Mesenchymal stem cell (in vitro differentiated cells and primary cell): ENCODE measurements around the gene MANSC1.
A peak's percentile ranks its signal among the peaks of the same experiment; 100 is the strongest.

Experiments
- DNase-seq: peaks from one replicate; pipeline ENCODE4 v3.0.0-alpha.2; 2013
- H2AFZ ChIP-seq: one replicate; pipeline ENCODE4 v1.6.1; 2013; ENCODE audit warnings: low read depth, mild to moderate bottlenecking, control low read depth, inconsistent platforms, low read length, moderate library complexity
- H2AK5ac ChIP-seq: 2 replicates; pipeline ENCODE4 v1.6.1; 2013; ENCODE audit warnings: low read length, moderate library complexity, mild to moderate bottlenecking, inconsistent platforms; ENCODE audit not compliant: severe bottlenecking
- H2BK120ac ChIP-seq: one replicate; pipeline ENCODE4 v1.6.1; 2013; ENCODE audit warnings: low read depth, mild to moderate bottlenecking, inconsistent platforms, low read length, moderate library complexity
- H2BK12ac ChIP-seq, 2 experiments: one replicate each; pipeline ENCODE4 v1.6.1; 2013; ENCODE audit warnings: inconsistent platforms in 2 of 2, low read length in 2 of 2, mild to moderate bottlenecking in 2 of 2, moderate library complexity in 2 of 2, control low read depth in 1 of 2
- H2BK15ac ChIP-seq: one replicate; pipeline ENCODE4 v1.6.1; 2013; ENCODE audit warnings: mild to moderate bottlenecking, low read depth, inconsistent platforms; ENCODE audit not compliant: poor library complexity, severe bottlenecking
- H2BK5ac ChIP-seq: 2 replicates; pipeline ENCODE4 v1.6.1; 2013; ENCODE audit warnings: low read depth, mild to moderate bottlenecking, low read length, control low read depth, inconsistent platforms; ENCODE audit not compliant: poor library complexity, severe bottlenecking
- H3K14ac ChIP-seq, 2 experiments: one replicate each; pipeline ENCODE4 v1.6.1; 2013; ENCODE audit warnings: inconsistent platforms in 2 of 2, low read length in 2 of 2, control low read depth in 1 of 2, mild to moderate bottlenecking in 1 of 2, moderate library complexity in 1 of 2
- H3K18ac ChIP-seq, 2 experiments: one replicate each; pipeline ENCODE4 v1.6.1; 2013; ENCODE audit warnings: inconsistent platforms in 2 of 2, low read length in 2 of 2, control low read depth in 1 of 2, low read depth in 1 of 2, mild to moderate bottlenecking in 1 of 2
- H3K23ac ChIP-seq, 2 experiments: one replicate each; pipeline ENCODE4 v1.6.1; 2013; ENCODE audit warnings: inconsistent platforms in 2 of 2, low read length in 2 of 2, mild to moderate bottlenecking in 2 of 2, moderate library complexity in 2 of 2, control low read depth in 1 of 2
- H3K27ac ChIP-seq: 2 replicates; pipeline ENCODE4 v1.5.1; 2013; ENCODE audit warnings: mild to moderate bottlenecking, moderate library complexity, low read length, control low read depth, inconsistent platforms; ENCODE audit not compliant: poor library complexity, severe bottlenecking
- H3K27me3 ChIP-seq, 2 experiments: 2 replicates each; pipeline versions ENCODE4 v1.6.1 to v1.7.0; 2013; ENCODE audit warnings: low read length in 2 of 2, mild to moderate bottlenecking in 2 of 2, moderate library complexity in 2 of 2, control low read depth in 1 of 2, inconsistent platforms in 1 of 2; ENCODE audit not compliant: control insufficient read depth in 1 of 2, insufficient read depth in 1 of 2
- H3K36me3 ChIP-seq, 2 experiments: 2 replicates each; pipeline versions ENCODE4 v1.6.1 to v1.7.0; 2013; ENCODE audit warnings: low read length in 2 of 2, control low read depth in 1 of 2, inconsistent platforms in 1 of 2, low read depth in 1 of 2, mild to moderate bottlenecking in 1 of 2; ENCODE audit not compliant: insufficient read depth in 2 of 2, control insufficient read depth in 1 of 2
- H3K4ac ChIP-seq, 2 experiments: one replicate each; pipeline ENCODE4 v1.6.1; 2013; ENCODE audit warnings: inconsistent platforms in 2 of 2, low read length in 2 of 2, mild to moderate bottlenecking in 2 of 2, moderate library complexity in 2 of 2, control low read depth in 1 of 2, low read depth in 1 of 2
- H3K4me1 ChIP-seq: 2 replicates; pipeline ENCODE4 v1.6.1; 2013; ENCODE audit warnings: low read depth, low read length, control low read depth; ENCODE audit not compliant: control insufficient read depth, insufficient read depth
- H3K4me2 ChIP-seq: 2 replicates; pipeline ENCODE4 v1.6.1; 2013; ENCODE audit warnings: low read length, mild to moderate bottlenecking, inconsistent platforms; ENCODE audit not compliant: poor library complexity, severe bottlenecking
- H3K4me3 ChIP-seq, 2 experiments: 2 replicates each; pipeline versions ENCODE4 v1.5.1 to v1.7.0; 2013; ENCODE audit warnings: low read length in 2 of 2, mild to moderate bottlenecking in 2 of 2, control low read depth in 1 of 2, low read depth in 1 of 2; ENCODE audit not compliant: insufficient read depth in 1 of 2
- H3K79me1 ChIP-seq: replicated peaks from 2 replicates; pipeline ENCODE4 v1.6.1; 2013; ENCODE audit warnings: mild to moderate bottlenecking, control low read depth, low read length, inconsistent platforms; ENCODE audit not compliant: poor library complexity, severe bottlenecking
- H3K9ac ChIP-seq: 2 replicates; pipeline ENCODE4 v1.7.0; 2013; ENCODE audit warnings: mild to moderate bottlenecking, low read length, moderate library complexity
- H3K9me3 ChIP-seq: 2 replicates; pipeline ENCODE4 v1.7.0; 2013; ENCODE audit warnings: mild to moderate bottlenecking, low read length; ENCODE audit not compliant: control insufficient read depth
- H4K8ac ChIP-seq: one replicate; pipeline ENCODE4 v1.6.1; 2013; ENCODE audit warnings: inconsistent platforms, mild to moderate bottlenecking, low read length, moderate library complexity
- H4K91ac ChIP-seq: one replicate; pipeline ENCODE4 v1.6.1; 2013; ENCODE audit warnings: mild to moderate bottlenecking, low read length, inconsistent platforms
- WGBS: methylation state at CpG from one replicate; pipeline ENCODE4 v1.1.7; 2013; ENCODE audit warnings: mixed read lengths; 5-methylcytosine and 5-hydroxymethylcytosine counted together

MANSC1 gene

DNA sequence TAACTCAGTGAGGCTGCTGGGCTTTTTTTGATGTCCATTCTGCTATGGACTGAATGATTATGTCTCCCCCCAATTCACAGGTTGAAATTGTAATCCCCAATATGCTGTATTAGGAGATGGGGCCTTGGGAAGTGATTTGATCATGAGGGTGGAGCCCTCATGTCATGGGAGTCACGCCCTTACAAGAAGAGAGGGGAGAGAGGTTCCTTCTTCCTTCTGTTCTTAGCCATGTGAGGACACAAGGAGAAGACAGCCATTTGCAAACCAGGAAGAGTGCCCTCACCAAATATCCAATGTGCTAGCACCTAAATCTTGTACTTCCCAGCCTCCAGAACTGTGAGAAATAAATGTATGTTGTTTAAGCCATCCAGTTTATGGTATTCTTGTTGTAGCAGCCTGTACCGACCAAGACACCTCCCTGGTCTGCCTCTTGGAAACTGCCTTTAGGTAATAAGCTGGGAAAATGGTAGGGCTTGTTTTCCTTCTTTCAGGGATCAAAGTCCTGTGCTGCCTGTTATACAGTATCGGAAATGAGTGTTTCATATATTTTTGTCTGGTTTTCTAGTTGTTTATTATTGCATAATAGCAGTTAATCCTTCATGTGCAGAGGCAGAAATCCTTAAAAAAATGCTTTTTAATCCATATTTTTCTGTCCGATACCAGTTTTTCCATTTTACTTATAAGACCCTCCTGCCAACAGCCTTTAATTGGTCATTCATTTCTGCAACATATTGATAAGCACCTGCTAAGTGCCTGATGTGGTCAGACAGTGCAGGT, 23.1 kb upstream of the MANSC1 start:
- no peaks in the 10 kb centered on the region for H3K4me1 ChIP-seq
- H3K4me3 ChIP-seq: no peak overlapping the region
- no peak overlapping the region for H3K27ac ChIP-seq
- no peak overlapping the region for H2BK12ac ChIP-seq
- no peaks in the 10 kb centered on the region for H3K9me3 ChIP-seq
- no peak overlapping the region for H3K18ac ChIP-seq
- WGBS: 93% methylated on average over 4 of the region's 4 CpGs
- H2AK5ac ChIP-seq: no peak overlapping the region
- H2BK120ac ChIP-seq: no peak overlapping the region
- no peaks in the 10 kb centered on the region for H3K79me1 ChIP-seq
- H2BK15ac ChIP-seq: no peak overlapping the region
- peaks cover 6 to 14% of the 10 kb centered on the region in 2 experiments for H3K36me3 ChIP-seq
- no peak overlapping the region for H3K4me2 ChIP-seq
- DNase-seq: no peak
- H3K14ac ChIP-seq: no peak overlapping the region
- H3K4ac ChIP-seq: no peak overlapping the region
- H2BK5ac ChIP-seq: no peak overlapping the region
- H4K8ac ChIP-seq: no peak overlapping the region
- no peak overlapping the region for H3K23ac ChIP-seq
- no peak overlapping the region for H4K91ac ChIP-seq
- H2AFZ ChIP-seq: peak overlapping the region; percentile 51
- no peak overlapping the region for H3K9ac ChIP-seq
- no peaks in the 10 kb centered on the region for H3K27me3 ChIP-seq

GRCh38 chr12:12367482-12367998, 17.5 kb upstream of the MANSC1 start:
- WGBS: 95% methylated on average over 4 of the region's 4 CpGs
- no peak overlapping the region for H3K18ac ChIP-seq
- no peak overlapping the region for H2BK12ac ChIP-seq
- H2AFZ ChIP-seq: no peak overlapping the region
- no peaks in the 10 kb centered on the region for H3K4me1 ChIP-seq
- H2BK120ac ChIP-seq: no peak overlapping the region
- no peak overlapping the region for H3K23ac ChIP-seq
- no peak overlapping the region for H2BK15ac ChIP-seq
- H3K4ac ChIP-seq: no peak overlapping the region
- H4K91ac ChIP-seq: no peak overlapping the region
- no peak overlapping the region for H3K27ac ChIP-seq
- no peak overlapping the region for H3K9ac ChIP-seq
- peaks cover 7 to 25% of the 10 kb centered on the region in 2 experiments for H3K36me3 ChIP-seq
- H3K14ac ChIP-seq: no peak overlapping the region
- no peak overlapping the region for H3K4me3 ChIP-seq
- H3K4me2 ChIP-seq: no peak overlapping the region
- no peak overlapping the region for H2AK5ac ChIP-seq
- H3K9me3 ChIP-seq: no peaks in the 10 kb centered on the region
- no peak overlapping the region for H2BK5ac ChIP-seq
- no peak overlapping the region for H4K8ac ChIP-seq
- H3K79me1 ChIP-seq: peaks cover 2% of the 10 kb centered on the region
- no peak for DNase-seq
- no peaks in the 10 kb centered on the region for H3K27me3 ChIP-seq

GRCh38 chr12:12366701-12367481, 16.8 kb upstream of the MANSC1 start:
- Histone ChIP-seq H3K14ac (no peak overlapping the region), H3K9ac (no peak overlapping the region), H2BK12ac (no peak overlapping the region), H3K4me2 (no peak overlapping the region), H3K4ac (no peak overlapping the region), H3K4me1 (no peaks in the 10 kb centered on the region), H3K9me3 (no peaks in the 10 kb centered on the region), H2BK15ac (no peak overlapping the region), H3K27ac (no peak overlapping the region), H3K27me3 (no peaks in the 10 kb centered on the region), H3K79me1 (peaks cover 2% of the 10 kb centered on the region), H2AK5ac (no peak overlapping the region), H3K23ac (no peak overlapping the region), H3K18ac (no peak overlapping the region), H3K36me3 (peaks cover 7 to 25% of the 10 kb centered on the region in 2 experiments), H4K8ac (no peak overlapping the region), H3K4me3 (no peak overlapping the region), H4K91ac (no peak overlapping the region), H2BK120ac (no peak overlapping the region), H2AFZ (no peak overlapping the region), H2BK5ac (no peak overlapping the region)
- no peak for DNase-seq
- WGBS: 98% methylated on average over 3 of the region's 4 CpGs

DNA sequence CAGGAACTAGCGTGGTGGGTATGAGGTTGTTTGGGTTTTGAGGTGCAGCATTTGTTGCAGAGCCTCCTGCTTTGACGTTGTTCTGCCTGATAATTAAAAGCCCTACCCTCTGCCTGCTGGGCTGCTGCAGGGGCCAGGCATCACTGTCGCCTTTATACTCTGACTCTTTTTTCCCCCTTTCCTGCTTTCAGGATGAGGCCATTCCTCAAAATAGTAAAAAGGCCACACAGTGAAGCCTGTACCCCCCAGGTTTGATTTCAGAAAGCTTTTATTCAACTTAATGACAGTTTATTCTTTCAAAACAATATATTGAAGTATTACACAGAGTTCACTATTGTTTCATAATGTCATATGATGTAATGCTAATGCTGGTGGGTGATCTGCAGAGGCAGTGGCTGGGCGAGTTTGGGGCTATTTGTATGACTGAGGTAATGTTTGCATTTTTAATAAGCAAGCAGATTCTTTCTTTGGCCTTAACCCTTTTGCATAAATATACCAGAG, 15.9 kb upstream of the MANSC1 start:
- Histone ChIP-seq H3K23ac (no peak overlapping the region), H2BK12ac (no peak overlapping the region), H3K36me3 (peaks cover 7 to 25% of the 10 kb centered on the region in 2 experiments)

More for the DNA sequence above, 15.9 kb upstream of the MANSC1 start:
- H3K79me1 ChIP-seq: peaks cover 4% of the 10 kb centered on the region
- H2AK5ac ChIP-seq: no peak overlapping the region
- no peak overlapping the region for H2BK5ac ChIP-seq
- H3K4me3 ChIP-seq: no peak overlapping the region
- no peak overlapping the region for H3K27ac ChIP-seq
- no peaks in the 10 kb centered on the region for H3K4me1 ChIP-seq
- no peak overlapping the region for H3K18ac ChIP-seq
- H4K91ac ChIP-seq: no peak overlapping the region
- H3K27me3 ChIP-seq: no peaks in the 10 kb centered on the region
- no peak overlapping the region for H3K4ac ChIP-seq
- no peak overlapping the region for H2BK15ac ChIP-seq
- peak overlapping the region; percentile 31 for H3K9ac ChIP-seq
- H2BK120ac ChIP-seq: no peak overlapping the region
- no peak overlapping the region for H3K4me2 ChIP-seq
- no peak overlapping the region for H2AFZ ChIP-seq
- no peak overlapping the region for H3K14ac ChIP-seq
- no peak for DNase-seq
- H3K9me3 ChIP-seq: no peaks in the 10 kb centered on the region
- no peak overlapping the region for H4K8ac ChIP-seq
- 86% methylated on average over 4 of the region's 4 CpGs for WGBS
